GM10847 (cell line): ENCODE data around the gene CHMP4B.

ENCODE experiments used
- POLR2A ChIP-seq: IDR thresholded peaks from 2 replicates; pipeline ENCODE4 v1.6.1; 2011; ENCODE audit not compliant: insufficient read length; ENCODE audit errors: extremely low read depth

The CHMP4B gene

DNA sequence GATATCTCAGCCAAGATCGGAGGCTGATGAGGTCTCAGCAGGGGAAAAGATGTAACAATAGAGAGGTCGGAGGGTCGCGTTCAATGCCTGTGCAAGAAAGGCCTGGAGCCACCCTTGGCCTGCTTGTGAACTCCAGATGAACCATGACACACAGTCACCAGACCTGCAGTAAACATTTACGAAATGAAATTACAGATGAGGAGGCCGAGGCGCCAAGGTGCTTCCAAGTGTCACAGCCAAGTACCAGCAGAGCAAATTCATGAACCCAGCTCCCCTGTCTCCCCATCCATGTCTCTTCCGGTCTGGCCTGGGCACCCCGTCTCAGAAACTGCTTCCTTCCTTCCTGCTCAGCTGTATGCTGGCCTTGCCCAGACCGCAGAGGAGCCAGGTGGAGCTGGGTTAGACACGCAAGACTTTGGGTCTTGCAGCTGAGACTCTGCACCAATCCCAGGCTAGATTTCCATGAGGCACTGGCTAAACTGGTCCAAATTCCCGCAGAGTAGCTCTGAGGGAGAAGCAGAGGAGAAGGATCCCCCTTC lies 48.1 kb downstream of the CHMP4B start:
- TF ChIP-seq POLR2A, result no peak

GRCh38 chr20:33859751-33860150 lies 48.6 kb downstream of the CHMP4B start:
- TF ChIP-seq POLR2A, result no peak

- no peak for TF ChIP-seq POLR2A
Observed at GRCh38 chr20:33861458-33861857, 50.3 kb downstream of the CHMP4B start.

- TF ChIP-seq POLR2A, result no peak
Observed at GRCh38 chr20:33862709-33863403, 51.7 kb downstream of the CHMP4B start.

- no peak for TF ChIP-seq POLR2A
Observed at GRCh38 chr20:33863440-33864323, 52.5 kb downstream of the CHMP4B start.

DNA sequence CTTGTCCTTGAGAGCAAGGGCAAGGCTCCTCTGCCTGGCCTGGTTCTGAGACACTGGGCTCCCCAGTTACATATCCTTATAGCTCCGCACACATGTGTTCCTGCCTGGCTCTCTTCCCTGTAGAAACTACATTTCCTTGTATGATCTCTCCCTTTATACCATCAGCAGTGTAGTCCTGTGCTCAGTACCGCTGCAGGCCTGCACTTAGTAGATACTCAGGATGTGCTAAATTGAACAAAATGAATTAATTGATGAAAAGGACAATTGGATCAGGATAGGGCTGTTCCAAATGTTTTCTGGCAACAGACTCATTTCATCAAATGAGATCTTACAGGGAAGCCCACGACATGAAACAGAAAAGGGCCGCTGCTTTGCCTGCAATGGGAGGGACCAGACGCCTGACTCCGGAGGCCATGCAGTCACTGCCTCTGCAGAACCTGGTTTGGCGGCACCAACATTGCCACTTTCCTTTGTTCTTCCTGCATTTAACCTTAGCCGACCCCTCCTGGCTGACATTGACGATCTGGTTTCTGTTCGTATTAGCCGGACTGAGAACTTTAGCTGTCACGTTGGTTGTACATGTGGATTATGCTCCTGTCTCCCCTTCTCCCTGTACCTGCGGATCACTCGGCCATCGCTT lies 53.3 kb downstream of the CHMP4B start:
- no peak for TF ChIP-seq POLR2A

GRCh38 chr20:33865761-33866370 lies 54.7 kb downstream of the CHMP4B start:
- TF ChIP-seq POLR2A, result no peak

- no peak for TF ChIP-seq POLR2A
Observed at GRCh38 chr20:33866398-33867100, 55.4 kb downstream of the CHMP4B start.

GRCh38 chr20:33868042-33868441 lies 56.9 kb downstream of the CHMP4B start:
- no peak for TF ChIP-seq POLR2A

- TF ChIP-seq POLR2A, result no peak
Observed at GRCh38 chr20:33868595-33868994, 57.4 kb downstream of the CHMP4B start.

- TF ChIP-seq POLR2A, result no peak
Observed at GRCh38 chr20:33869283-33869682, 58.1 kb downstream of the CHMP4B start.

DNA sequence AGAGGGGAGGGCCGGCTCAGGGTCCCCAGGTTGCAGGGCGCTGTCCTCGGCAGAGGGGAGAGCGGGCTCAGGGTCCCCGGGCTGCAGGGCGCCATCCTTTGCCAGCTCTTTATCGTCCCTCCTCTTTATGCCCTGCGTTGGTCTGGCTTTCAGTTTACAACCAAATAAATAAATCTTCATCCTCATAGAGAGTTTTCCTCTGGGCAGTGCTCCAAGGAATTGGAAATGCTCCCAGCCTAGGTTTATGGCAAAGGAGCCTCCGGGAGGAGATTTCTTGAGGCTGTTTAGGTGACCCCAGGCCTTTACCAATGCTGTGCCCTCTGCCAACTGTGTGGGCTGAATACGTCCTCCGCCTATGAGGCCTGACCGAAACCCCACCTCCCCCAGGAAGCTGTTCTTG lies 60.2 kb downstream of the CHMP4B start:
- no peak for TF ChIP-seq POLR2A

GRCh38 chr20:33874129-33874528 lies 63.0 kb downstream of the CHMP4B start:
- no peak for TF ChIP-seq POLR2A

DNA sequence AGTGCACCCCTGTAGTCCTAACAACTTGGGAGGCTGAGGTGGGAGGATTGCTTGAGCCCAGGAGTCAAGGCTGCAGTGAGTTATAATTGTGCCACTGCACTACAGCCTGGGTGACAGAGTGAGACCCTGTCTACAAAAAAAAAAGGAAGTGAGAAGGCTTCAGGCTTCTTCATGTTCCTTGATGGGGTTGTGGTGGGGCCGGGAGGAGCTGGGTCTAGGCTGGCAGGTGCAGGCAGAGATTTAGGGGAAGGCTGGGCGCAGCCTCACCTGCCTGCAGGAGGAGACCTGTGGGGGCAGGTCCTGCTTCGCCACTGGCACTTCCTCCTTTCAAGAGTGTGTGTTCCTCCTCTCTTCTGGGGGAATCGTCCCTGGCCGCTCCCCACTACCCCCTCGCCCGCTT lies 63.9 kb downstream of the CHMP4B start:
- TF ChIP-seq POLR2A, result no peak

DNA sequence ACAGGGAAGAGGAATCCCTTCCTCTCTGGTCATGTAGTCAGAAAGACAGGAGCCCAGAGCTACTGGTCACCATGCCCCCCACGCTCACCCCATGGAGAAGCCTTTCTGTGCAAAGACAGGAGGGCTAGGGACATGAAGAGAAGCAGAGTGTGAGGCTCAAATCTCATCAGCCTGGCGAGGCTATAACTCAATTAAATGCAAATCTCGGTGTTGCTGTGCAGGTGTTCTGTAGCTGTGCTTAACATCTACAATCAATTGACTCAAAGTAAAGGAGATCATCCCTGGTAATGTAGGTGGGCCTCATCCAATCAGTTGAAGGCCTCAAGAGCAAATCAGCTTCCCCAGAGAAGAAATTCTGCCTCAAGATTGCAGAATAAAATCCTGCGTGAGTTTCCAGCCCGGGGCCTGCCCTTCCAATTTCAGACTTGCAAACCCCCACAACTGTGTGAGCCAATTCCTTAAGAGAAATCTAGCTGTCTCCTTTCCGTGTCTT lies 64.4 kb downstream of the CHMP4B start:
- TF ChIP-seq POLR2A, result no peak

- no peak for TF ChIP-seq POLR2A
Observed at GRCh38 chr20:33878583-33878982, 67.4 kb downstream of the CHMP4B start.
